Natural killer cell treated with Interleukin-12 subunit alpha and Interleukin-12 subunit beta and Interleukin-15 and Interleukin-18, amount 100 ng/mL, for 72 hours (primary cell): ENCODE results near the gene GALNT12. TPM values are rescaled to one million over a fixed set of nuclear protein-coding genes. Genes with fewer than 3 reads are reported as not detected.

Experiments used
- ATAC-seq, 2 donors: fragments of 150-1000 bp; cut with Tn5 transposase in 1 of 2; sonication (Bioruptor Pico), chemical (Tn5 transposase) in 1 of 2; 2 replicates each; pipeline ENCODE4 v1.10.0; 2021
- DNase-seq: peaks from one replicate; pipeline ENCODE4 v3.0.0; 2022; ENCODE audit warnings: low spot score
- H3K27ac Mint-ChIP-seq, 2 donors: 1 replicate in 1 of 2; 2 replicates in 1 of 2; pipeline ENCODE4 v1.8.0; 2022; ENCODE audit warnings: mixed read lengths in 2 of 2, mild to moderate bottlenecking in 1 of 2, moderate library complexity in 1 of 2
- H3K27me3 Mint-ChIP-seq, 2 donors: 1 replicate in 1 of 2; 2 replicates in 1 of 2; pipeline ENCODE4 v1.8.0; 2022; ENCODE audit warnings: mixed read lengths in 2 of 2
- H3K36me3 Mint-ChIP-seq: one replicate; pipeline ENCODE4 v1.8.0; 2022; ENCODE audit warnings: mixed read lengths
- H3K4me1 Mint-ChIP-seq, 2 donors: 1 replicate in 1 of 2; 2 replicates in 1 of 2; pipeline ENCODE4 v1.8.0; 2022; ENCODE audit warnings: low read depth in 2 of 2, mixed read lengths in 2 of 2, mild to moderate bottlenecking in 1 of 2
- H3K4me3 Mint-ChIP-seq: one replicate; pipeline ENCODE4 v1.8.0; 2022; ENCODE audit warnings: mixed read lengths
- H3K9me3 Mint-ChIP-seq: 2 replicates; pipeline ENCODE4 v1.8.0; 2022; ENCODE audit warnings: mixed read lengths
- total RNA-seq, 2 donors: library from RNA; stranded (reverse); gene quantifications; one replicate each; pipeline ENCODE4 v1.2.3, GENCODE V29; 2022

GALNT12 gene
- total RNA-seq, 2 donors from 2014 or later, result 1.8 to 4.1 TPM

DNA sequence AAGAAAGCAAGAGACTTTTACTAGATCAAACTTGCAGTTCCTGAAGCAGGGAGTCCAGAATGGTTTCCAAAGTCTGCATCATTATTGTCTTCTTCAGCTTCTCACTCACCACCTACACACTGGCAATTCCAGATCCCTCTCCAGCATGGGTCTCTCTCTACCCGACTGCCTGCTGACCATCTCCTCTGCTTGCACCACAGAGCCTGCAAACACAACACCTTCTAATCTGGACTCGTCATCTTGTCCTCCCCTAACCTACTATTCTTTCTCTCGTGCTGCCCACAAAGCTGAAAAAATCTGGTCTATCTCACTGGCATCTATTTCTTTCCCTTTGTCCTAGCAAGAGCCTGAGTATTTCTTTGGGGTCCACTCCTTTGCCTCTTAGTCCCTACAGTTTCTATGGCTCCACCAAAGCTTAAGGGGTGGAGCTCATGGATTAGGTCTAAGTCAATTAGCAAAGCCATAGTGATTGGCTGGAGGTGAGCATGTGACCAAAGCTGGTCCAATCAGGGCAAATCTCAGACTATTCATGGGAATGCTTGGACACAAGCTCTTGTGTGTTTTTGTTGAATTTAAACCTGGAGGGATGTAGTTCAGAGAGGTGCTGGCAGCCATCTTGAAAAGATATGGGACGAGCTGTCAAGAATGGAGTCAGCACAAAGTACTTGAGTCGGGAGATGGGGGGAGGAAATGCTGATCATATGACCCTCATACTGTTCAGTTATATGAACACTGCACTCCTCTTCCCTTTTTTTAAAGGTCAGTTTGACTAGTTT lies 63.5 kb downstream of the GALNT12 start:
- no peak overlapping the region for H3K4me3 Mint-ChIP-seq
- DNase-seq, result no peak
- no peaks in the 10 kb centered on the region for H3K4me1 Mint-ChIP-seq
- ATAC-seq, result no peak
- no peaks in the 10 kb centered on the region for H3K36me3 Mint-ChIP-seq
- H3K9me3 Mint-ChIP-seq, result no peaks in the 10 kb centered on the region
- H3K27me3 Mint-ChIP-seq, result peaks cover 9 to 18% of the 10 kb centered on the region in 2 donors
- no peak overlapping the region for H3K27ac Mint-ChIP-seq

DNA sequence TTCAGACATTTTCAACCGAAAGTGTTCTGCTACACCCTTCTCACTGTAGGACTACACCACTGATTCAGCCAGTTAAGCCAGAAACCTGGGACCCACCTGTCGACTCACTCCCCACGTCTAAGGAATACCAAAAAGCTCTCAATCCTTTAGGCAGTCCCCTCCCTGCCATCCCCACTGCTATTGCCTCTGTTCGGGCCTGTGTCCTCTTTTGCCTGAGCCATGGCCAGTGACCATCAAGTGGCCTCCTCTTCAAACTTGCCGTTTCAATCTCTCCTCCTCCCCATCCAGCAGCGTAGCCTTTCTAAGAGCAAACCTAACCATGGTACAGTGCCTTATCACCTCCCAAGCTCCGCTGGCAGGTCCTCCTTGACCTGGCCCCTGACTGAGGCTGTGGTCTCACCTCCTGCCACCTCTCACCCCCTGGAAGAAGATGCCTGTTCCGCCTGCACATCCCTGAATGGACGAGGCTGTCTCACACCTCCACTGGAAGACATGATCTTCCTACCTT lies 64.1 kb downstream of the GALNT12 start:
- Mint-ChIP-seq H3K27me3 (peaks cover 9 to 15% of the 10 kb centered on the region in 2 donors), H3K27ac (no peak overlapping the region), H3K4me1 (no peaks in the 10 kb centered on the region), H3K36me3 (no peaks in the 10 kb centered on the region), H3K4me3 (no peak overlapping the region), H3K9me3 (no peaks in the 10 kb centered on the region)
- no peak for DNase-seq
- no peak for ATAC-seq

DNA sequence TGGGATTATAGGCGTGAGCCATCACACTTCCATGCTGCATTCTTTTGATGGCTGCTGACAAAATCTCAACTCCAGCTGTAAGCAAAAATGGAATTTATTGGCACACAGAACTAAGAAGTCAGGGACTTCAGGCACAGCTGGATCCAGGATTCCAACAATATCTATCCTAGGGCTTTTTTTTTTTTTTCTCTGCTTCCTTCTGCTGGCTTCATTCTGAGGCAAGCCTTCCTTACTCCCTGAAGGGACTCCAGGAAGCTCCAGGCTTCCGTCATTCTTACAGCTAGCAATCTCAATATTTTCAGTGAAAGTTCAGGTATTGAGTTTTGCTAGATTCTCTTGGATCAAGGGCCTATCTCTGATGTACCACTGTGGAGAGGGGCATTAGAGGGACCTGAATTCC lies 66.1 kb downstream of the GALNT12 start:
- peaks cover 9 to 20% of the 10 kb centered on the region in 2 donors for H3K27me3 Mint-ChIP-seq
- DNase-seq (no peak), ATAC-seq (no peak)
- no peaks in the 10 kb centered on the region for H3K36me3 Mint-ChIP-seq
- no peak overlapping the region for H3K4me3 Mint-ChIP-seq
- H3K4me1 Mint-ChIP-seq, result no peaks in the 10 kb centered on the region
- H3K27ac Mint-ChIP-seq, result no peak overlapping the region
- no peaks in the 10 kb centered on the region for H3K9me3 Mint-ChIP-seq

DNA sequence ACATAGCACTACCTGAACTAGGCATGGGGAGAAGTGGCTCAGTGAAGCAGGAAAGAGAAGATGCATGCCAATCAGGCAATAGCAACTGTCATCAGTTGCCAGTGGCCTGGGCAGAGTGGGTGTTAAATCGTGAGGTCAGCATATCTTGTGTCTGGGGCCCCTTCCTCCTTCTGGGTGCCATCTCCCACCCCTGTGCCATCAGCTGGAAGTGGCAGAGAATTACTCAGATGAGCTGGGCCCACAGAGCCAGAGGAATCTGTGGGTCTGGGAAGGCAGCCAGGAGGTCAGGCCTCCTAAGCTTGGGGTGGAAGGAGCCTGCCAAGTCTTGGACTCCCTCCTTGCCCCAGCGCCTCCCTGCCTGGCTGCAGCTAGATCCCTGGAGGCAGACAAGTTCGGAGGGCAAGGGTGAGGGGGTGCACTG lies 66.5 kb downstream of the GALNT12 start:
- DNase-seq (no peak), ATAC-seq (no peak)
- H3K27ac Mint-ChIP-seq, result no peak overlapping the region
- no peak overlapping the region for H3K4me3 Mint-ChIP-seq
- H3K36me3 Mint-ChIP-seq, result no peaks in the 10 kb centered on the region
- no peaks in the 10 kb centered on the region for H3K9me3 Mint-ChIP-seq
- peaks cover 11 to 22% of the 10 kb centered on the region in 2 donors for H3K27me3 Mint-ChIP-seq
- H3K4me1 Mint-ChIP-seq, result no peaks in the 10 kb centered on the region

DNA sequence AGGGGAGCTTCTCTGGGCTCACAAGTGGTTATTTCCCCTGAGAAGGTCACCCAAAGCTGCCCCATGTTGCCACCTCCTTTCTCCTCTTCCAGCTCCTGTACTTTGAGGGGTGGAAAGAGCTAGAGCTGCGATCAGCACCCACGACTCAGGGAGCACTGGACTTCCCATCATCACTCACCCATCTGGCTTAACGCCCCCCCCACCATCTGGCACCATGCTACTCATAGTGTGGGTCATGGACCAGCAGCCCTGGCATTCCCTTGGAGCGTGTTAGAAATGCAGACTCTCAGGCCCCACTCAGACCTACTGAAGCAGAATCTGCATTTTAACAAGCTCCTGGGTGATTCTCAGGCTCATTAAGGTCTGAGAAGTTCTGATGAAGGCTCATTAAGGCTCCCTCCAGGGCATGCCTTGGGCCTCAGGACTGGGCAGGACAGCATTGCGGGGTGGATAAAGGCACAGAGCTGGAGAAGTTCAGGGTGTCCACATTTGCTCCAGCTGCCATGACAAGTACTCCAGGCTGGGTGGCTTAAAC lies 67.3 kb downstream of the GALNT12 start:
- no peaks in the 10 kb centered on the region for H3K9me3 Mint-ChIP-seq
- DNase-seq (no peak), ATAC-seq (no peak)
- H3K4me1 Mint-ChIP-seq, result no peaks in the 10 kb centered on the region
- H3K27me3 Mint-ChIP-seq, result peaks cover 17 to 26% of the 10 kb centered on the region in 2 donors
- no peaks in the 10 kb centered on the region for H3K36me3 Mint-ChIP-seq
- H3K27ac Mint-ChIP-seq, result no peak overlapping the region
- H3K4me3 Mint-ChIP-seq, result no peak overlapping the region

DNA sequence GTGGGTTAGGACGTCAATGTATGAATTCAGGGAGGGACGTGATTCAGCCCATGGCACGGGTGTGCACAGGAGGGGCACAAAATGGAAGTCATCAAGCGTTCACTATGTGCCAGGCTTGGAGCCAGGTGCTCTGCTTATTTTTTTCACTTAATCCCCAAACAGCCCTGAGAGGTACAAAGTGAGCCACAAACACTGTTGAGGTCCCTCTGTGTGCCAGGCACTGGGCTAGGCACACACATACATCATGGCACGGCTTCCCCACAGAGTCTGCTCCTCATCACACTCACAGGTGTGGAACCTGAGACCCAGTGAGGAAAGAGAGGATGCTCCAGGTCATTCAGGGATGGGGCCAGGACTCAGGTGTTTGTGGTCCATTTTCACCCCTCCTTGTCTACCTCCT lies 68.1 kb downstream of the GALNT12 start:
- no peaks in the 10 kb centered on the region for H3K4me1 Mint-ChIP-seq
- peaks cover 17 to 26% of the 10 kb centered on the region in 2 donors for H3K27me3 Mint-ChIP-seq
- ATAC-seq (no peak), DNase-seq (no peak)
- H3K27ac Mint-ChIP-seq, result no peak overlapping the region
- no peak overlapping the region for H3K4me3 Mint-ChIP-seq
- no peaks in the 10 kb centered on the region for H3K9me3 Mint-ChIP-seq
- H3K36me3 Mint-ChIP-seq, result no peaks in the 10 kb centered on the region

DNA sequence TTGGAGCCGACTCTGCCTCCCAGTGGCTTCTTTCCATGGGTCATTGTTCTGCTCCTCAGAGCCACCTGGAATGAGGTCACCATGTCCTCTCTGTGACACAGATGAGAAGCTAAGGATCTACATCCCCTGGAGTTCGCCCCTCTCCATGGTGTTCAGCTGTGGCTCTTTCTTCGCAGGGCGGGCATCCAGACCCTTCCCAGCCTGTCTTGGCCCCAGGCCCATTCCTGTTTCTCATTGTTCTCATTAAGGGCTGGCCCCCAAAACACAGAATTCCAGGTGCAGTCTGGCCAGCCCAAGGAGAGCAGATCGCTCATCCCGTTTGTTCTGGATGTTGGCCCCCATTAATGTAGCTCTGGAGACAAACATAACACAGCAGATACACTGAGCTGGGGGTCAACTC lies 69.8 kb downstream of the GALNT12 start:
- Mint-ChIP-seq H3K27ac (no peak overlapping the region), H3K36me3 (no peaks in the 10 kb centered on the region), H3K9me3 (no peaks in the 10 kb centered on the region), H3K4me3 (no peak overlapping the region), H3K27me3 (peaks cover 19 to 20% of the 10 kb centered on the region in 2 donors), H3K4me1 (no peaks in the 10 kb centered on the region)
- DNase-seq (no peak), ATAC-seq (no peak)

DNA sequence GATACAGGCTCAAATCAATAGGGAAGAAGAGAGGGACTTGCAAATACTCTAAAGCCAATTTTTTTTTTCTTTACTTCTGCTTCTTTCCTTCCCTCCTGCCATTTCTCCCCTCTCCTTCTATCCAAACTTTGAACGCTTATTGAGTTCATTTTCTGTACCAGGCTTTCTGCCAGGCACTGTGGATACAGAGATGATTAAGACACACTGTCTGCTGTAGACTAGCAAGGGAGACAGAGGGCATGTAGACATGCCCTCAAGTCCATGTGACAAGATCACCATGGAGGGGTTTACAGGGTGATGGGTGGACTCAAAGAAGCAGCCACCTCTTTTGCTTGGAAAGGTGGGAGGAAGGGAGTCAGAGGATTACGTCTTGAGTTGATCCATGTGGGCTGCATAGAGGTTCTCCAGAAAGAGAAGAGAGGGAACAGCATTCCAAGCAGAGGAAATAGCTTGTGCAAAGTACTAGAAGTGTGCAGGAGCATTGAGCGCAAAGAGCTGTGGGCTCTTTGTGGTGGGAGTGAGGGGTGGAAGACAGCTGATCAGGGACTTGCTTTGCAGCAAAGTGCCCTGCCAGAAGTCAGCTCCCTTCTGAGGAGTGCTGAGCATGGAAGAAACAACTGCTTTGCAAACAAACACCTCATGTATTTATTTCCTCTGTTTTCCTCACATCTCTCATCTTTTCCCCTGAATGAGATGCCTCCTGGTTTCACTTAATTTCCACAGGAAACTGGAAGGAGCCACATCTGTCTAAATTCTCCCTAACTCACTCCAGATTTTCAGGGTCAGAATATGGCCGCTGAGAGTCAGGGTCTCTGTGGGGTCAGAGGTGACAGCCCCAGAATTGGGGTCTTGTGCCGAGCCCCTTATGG lies 71.9 kb downstream of the GALNT12 start:
- DNase-seq (no peak), ATAC-seq (no peak)
- Mint-ChIP-seq H3K9me3 (no peaks in the 10 kb centered on the region), H3K4me1 (no peaks in the 10 kb centered on the region), H3K27me3 (peaks cover 23 to 28% of the 10 kb centered on the region in 2 donors), H3K36me3 (no peaks in the 10 kb centered on the region), H3K27ac (no peak overlapping the region), H3K4me3 (no peak overlapping the region)

DNA sequence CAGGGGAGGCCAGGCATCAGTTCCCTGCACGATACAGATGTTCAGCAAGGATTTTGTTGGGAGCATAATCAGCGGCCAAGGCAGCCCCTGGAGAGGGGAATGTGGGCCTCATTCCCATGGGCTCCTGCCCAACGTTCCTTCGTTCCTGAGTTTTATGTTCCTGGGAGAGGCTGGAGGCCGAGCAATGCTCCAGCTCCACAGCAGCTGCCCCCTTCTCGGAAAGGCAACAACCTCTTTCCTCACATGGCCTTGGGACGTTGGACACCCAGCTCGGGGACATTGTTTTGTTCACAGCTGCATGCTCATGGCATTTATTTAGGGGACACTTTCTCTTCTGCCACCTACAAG lies 72.5 kb downstream of the GALNT12 start:
- H3K27me3 Mint-ChIP-seq, result peaks cover 29 to 34% of the 10 kb centered on the region in 2 donors

DNA sequence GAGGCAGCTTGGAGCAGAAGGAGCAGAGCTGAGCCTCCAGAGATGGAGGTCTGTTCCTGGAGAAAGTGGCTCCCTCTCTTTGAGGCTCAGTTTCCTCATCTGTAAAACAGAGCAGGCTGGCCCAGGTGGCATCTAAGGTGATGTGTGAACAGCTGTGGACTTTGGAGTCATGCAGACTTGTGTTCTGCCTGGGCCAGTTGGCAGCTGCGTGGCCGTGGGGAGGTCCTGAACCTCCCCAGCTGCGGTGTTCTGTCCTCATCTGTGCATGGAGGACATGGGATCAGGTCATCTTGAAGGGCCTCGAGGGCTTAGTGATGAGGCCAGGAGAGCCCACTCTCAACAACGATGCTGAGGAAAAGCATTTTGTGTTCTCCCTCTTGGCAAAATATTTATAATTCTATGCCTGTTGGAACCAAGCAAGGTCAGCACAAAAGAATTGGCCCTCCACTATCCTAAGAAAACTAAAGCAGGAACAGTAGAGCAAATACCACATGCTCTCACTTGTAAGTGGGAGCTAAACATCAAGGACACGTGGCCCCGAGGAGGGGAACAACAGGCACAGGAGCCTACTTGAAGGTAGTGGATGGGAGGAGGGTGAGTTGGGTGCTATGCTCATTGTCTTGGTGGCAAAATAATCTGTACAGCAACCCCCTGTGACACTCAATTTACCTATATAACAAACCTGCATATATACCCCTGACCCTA lies 73.0 kb downstream of the GALNT12 start:
- Mint-ChIP-seq H3K4me3 (no peak overlapping the region), H3K9me3 (no peaks in the 10 kb centered on the region), H3K4me1 (no peaks in the 10 kb centered on the region), H3K36me3 (no peaks in the 10 kb centered on the region), H3K27ac (no peak overlapping the region), H3K27me3 (peaks cover 33 to 39% of the 10 kb centered on the region in 2 donors)
- no peak for ATAC-seq
- DNase-seq, result no peak

More for the DNA sequence above, 72.5 kb downstream of the GALNT12 start:
- Mint-ChIP-seq H3K9me3 (no peaks in the 10 kb centered on the region), H3K4me3 (no peak overlapping the region), H3K36me3 (no peaks in the 10 kb centered on the region), H3K27ac (no peak overlapping the region), H3K4me1 (no peaks in the 10 kb centered on the region)
- DNase-seq (no peak), ATAC-seq (no peak)

DNA sequence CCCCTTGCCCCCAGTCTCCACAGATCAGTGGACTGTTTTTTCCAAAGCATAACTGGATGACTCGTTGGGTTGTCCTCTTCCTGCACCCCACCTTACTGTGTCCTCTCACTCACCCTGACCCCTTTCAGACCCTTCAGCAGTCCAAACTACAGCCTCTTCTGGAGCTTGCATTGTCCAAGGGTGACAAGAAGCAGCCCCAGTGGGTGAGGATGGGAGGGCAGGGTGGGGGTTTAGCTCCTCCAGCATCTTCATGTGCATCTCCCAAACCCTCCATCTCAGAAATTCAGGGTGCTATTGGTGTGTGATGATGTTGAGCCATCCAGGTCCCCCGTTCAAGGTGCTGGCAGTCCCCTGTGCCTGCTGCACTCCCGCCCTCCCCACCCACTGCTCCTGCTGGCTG lies 73.9 kb downstream of the GALNT12 start:
- Mint-ChIP-seq H3K27me3 (peaks cover 34 to 41% of the 10 kb centered on the region in 2 donors), H3K36me3 (no peaks in the 10 kb centered on the region), H3K4me3 (no peak overlapping the region), H3K27ac (no peak overlapping the region), H3K9me3 (no peaks in the 10 kb centered on the region), H3K4me1 (no peaks in the 10 kb centered on the region)
- DNase-seq (no peak), ATAC-seq (no peak)

DNA sequence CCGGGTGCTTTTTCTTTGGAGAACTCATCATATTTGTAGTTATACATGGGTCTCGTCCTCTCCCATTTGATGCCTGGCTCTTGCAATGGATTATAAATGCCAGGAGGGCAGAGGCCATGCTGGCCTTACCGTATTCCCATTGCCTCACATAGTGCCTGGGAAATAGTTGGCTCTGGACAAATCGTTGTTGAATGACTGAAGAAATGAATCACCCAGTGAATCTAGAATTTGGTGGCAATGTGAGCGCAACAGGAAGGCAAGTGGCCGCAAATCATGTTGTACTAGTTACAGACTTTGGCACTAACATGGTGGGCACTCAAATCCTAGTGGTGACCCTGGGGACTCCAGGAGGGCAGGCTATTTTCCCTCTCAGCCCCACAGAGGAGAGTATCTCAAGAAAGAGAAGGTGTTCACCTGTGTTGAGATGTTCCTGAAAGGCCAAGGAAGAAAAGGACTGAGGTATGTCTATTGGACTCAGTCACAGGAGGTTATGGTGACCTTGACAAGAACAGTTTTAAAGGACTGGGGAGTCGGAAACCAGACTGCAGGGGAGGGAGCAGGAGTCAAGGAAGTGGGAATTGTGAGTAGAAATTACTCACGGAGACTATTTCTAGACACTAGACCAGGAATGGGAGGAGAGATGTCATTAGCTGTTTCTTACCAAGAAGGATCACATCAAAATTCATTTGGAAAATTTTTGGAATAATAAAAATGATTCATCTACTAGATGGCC lies 74.5 kb downstream of the GALNT12 start:
- Mint-ChIP-seq H3K9me3 (no peaks in the 10 kb centered on the region), H3K27me3 (peaks cover 34 to 43% of the 10 kb centered on the region in 2 donors), H3K36me3 (no peaks in the 10 kb centered on the region), H3K4me3 (no peak overlapping the region), H3K27ac (no peak overlapping the region), H3K4me1 (no peaks in the 10 kb centered on the region)
- no peak for ATAC-seq
- DNase-seq, result no peak

DNA sequence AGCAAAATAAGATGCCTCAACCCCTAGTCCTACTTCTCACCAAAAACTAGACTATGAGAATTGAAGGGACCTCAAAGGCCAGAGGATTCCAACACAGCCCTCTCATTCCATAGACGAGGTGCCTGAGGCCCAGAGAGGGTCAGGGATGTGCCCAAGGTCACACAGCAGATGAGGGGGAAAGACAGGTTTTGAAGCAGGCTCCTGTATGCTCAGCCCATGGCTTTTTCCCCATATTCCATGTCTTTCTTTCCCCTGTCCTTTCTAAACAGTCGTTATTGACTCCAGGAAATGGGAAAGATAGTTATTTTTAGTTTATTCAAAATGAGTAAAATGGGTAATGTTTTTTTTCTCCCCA lies 75.1 kb downstream of the GALNT12 start:
- H3K4me1 Mint-ChIP-seq, result no peaks in the 10 kb centered on the region
- ATAC-seq (no peak), DNase-seq (no peak)
- H3K27ac Mint-ChIP-seq, result no peak overlapping the region
- peaks cover 36 to 48% of the 10 kb centered on the region in 2 donors for H3K27me3 Mint-ChIP-seq
- H3K4me3 Mint-ChIP-seq, result no peak overlapping the region
- H3K36me3 Mint-ChIP-seq, result no peaks in the 10 kb centered on the region
- no peaks in the 10 kb centered on the region for H3K9me3 Mint-ChIP-seq
